SK-N-SH (cell line): ENCODE data around the gene LYL1. TPM values are rescaled to one million over a fixed set of nuclear protein-coding genes. Genes with fewer than 3 reads are reported as not detected.

Experiments
- CTCF ChIA-PET: fragments of 300-600, 350-600 bp; formaldehyde crosslinking; extraction: SDS; loops from one replicate; lab custom pipeline; 2021; lab: Yijun Ruan, JAX
- POLR2A ChIA-PET: fragments of 350-600 bp; sonication (Branson Sonifier 250); formaldehyde crosslinking; extraction: SDS; loops from one replicate; lab custom pipeline; 2020; ENCODE audit warnings: antibody characterized with exemption, inconsistent platforms; lab: Yijun Ruan, JAX
- DNase-seq: peaks from one replicate; pipeline ENCODE4 v3.0.0; 2012
- H2AFZ ChIP-seq: fragments of 200-600 bp; sonication (generic); 2 replicates; pipeline ENCODE4 v1.8.1; 2016; ENCODE audit warnings: antibody characterized with exemption, mild to moderate bottlenecking, low read depth
- H3F3A ChIP-seq: fragments of 200-600 bp; sonication (generic); replicated peaks from 2 replicates; pipeline ENCODE3; 2016; ENCODE audit warnings: antibody characterized with exemption, mild to moderate bottlenecking; ENCODE audit not compliant: insufficient read depth
- H3K27ac ChIP-seq, 2 experiments: fragments of 200-500 bp in 1 of 2; fragments of 200-600 bp in 1 of 2; sonication (Bioruptor generic) in 1 of 2; sonication (generic), shearing (Covaris generic) in 1 of 2; 2 replicates each; pipeline versions ENCODE4 v1.5.1 to v1.6.1; 2014 to 2016; ENCODE audit warnings: low read depth in 2 of 2, inconsistent platforms in 1 of 2, low read length in 1 of 2, mild to moderate bottlenecking in 1 of 2, mixed read lengths in 1 of 2
- H3K27me3 ChIP-seq: fragments of 200-600 bp; sonication (generic), shearing (Covaris generic); 2 replicates; pipeline ENCODE4 v1.6.1; 2016; ENCODE audit warnings: mixed run types; ENCODE audit not compliant: insufficient read depth
- H3K36me3 ChIP-seq, 2 experiments: fragments of 200-500 bp in 1 of 2; fragments of 200-600 bp in 1 of 2; sonication (Bioruptor generic) in 1 of 2; sonication (generic) in 1 of 2; replicated peaks in 1 of 2; 2 replicates each; pipeline versions ENCODE3 to v1.5.1; 2014 to 2016; ENCODE audit warnings: low read length in 1 of 2, mild to moderate bottlenecking in 1 of 2; ENCODE audit not compliant: insufficient read depth in 2 of 2, control insufficient read depth in 1 of 2
- H3K4me1 ChIP-seq, 2 experiments: fragments of 200-500 bp in 1 of 2; fragments of 200-600 bp in 1 of 2; sonication (Bioruptor generic) in 1 of 2; sonication (generic), shearing (Covaris generic) in 1 of 2; 2 replicates each; pipeline versions ENCODE4 v1.5.1 to v1.6.1; 2014 to 2016; ENCODE audit warnings: low read depth in 1 of 2, low read length in 1 of 2, mixed run types in 1 of 2; ENCODE audit not compliant: insufficient read depth in 2 of 2, control insufficient read depth in 1 of 2
- H3K4me2 ChIP-seq: fragments of 200-600 bp; sonication (generic), shearing (Covaris generic); 2 replicates; pipeline ENCODE4 v1.6.1; 2017; ENCODE audit warnings: mixed run types
- H3K4me3 ChIP-seq, 2 experiments: fragments of 200-500 bp in 1 of 2; fragments of 200-600 bp in 1 of 2; sonication (Bioruptor generic) in 1 of 2; sonication (generic), shearing (Covaris generic) in 1 of 2; 2 replicates each; pipeline versions ENCODE4 v1.5.1 to v1.8.1; 2014 to 2016; ENCODE audit warnings: low read depth in 2 of 2, inconsistent platforms in 1 of 2, low read length in 1 of 2, mild to moderate bottlenecking in 1 of 2, mixed read lengths in 1 of 2, moderate library complexity in 1 of 2
- H3K79me2 ChIP-seq: fragments of 200-600 bp; sonication (generic); 2 replicates; pipeline ENCODE4 v1.8.1; 2017; ENCODE audit warnings: mild to moderate bottlenecking; ENCODE audit not compliant: insufficient read depth
- H3K9ac ChIP-seq: fragments of 200-600 bp; sonication (generic); 2 replicates; pipeline ENCODE4 v1.6.1; 2017; ENCODE audit warnings: mixed run types
- H3K9me2 ChIP-seq: fragments of 200-600 bp; sonication (generic); 2 replicates; pipeline ENCODE4 v1.6.1; 2017; ENCODE audit warnings: mixed run types
- H3K9me3 ChIP-seq: fragments of 200-600 bp; sonication (generic); 2 replicates; pipeline ENCODE4 v1.6.1; 2017; ENCODE audit warnings: mixed run types, mild to moderate bottlenecking, moderate library complexity
- H4K20me1 ChIP-seq: fragments of 200-600 bp; sonication (generic); 2 replicates; pipeline ENCODE4 v1.6.1; 2017; ENCODE audit warnings: mild to moderate bottlenecking, mixed run types; ENCODE audit not compliant: insufficient read depth
- FOSL2 ChIP-seq: IDR thresholded peaks from 2 replicates; pipeline ENCODE4 v1.4.0; 2012; ENCODE audit warnings: low read depth, mild to moderate bottlenecking, moderate library complexity, borderline replicate concordance
- GABPA ChIP-seq: IDR thresholded peaks from 2 replicates; pipeline ENCODE4 v1.4.0; 2012; ENCODE audit warnings: low read depth, mild to moderate bottlenecking
- JUND ChIP-seq: IDR thresholded peaks from 2 replicates; pipeline ENCODE4 v1.4.0; 2012
- MXI1 ChIP-seq: IDR thresholded peaks from 2 replicates; pipeline ENCODE4 v1.6.1; 2012; ENCODE audit warnings: mild to moderate bottlenecking, low read depth, low read length, improper control_type of control experiment
- NFIC ChIP-seq: IDR thresholded peaks from 2 replicates; pipeline ENCODE4 v1.4.0; 2012; ENCODE audit warnings: borderline replicate concordance
- NRF1 ChIP-seq: IDR thresholded peaks from 2 replicates; pipeline ENCODE4 v1.6.1; 2012; ENCODE audit warnings: low read depth, mild to moderate bottlenecking, low read length
- PBX3 ChIP-seq: IDR thresholded peaks from 2 replicates; pipeline ENCODE4; 2012
- RAD21 ChIP-seq: IDR thresholded peaks from 2 replicates; pipeline ENCODE4 v1.6.1; 2012; ENCODE audit warnings: mild to moderate bottlenecking, low read length
- RXRA ChIP-seq: IDR thresholded peaks from 2 replicates; pipeline ENCODE4 v1.4.0; 2012; ENCODE audit warnings: low read depth, mild to moderate bottlenecking, borderline replicate concordance
- TCF12 ChIP-seq: IDR thresholded peaks from 2 replicates; pipeline ENCODE4 v1.4.0; 2012
- TEAD4 ChIP-seq: IDR thresholded peaks from 2 replicates; pipeline ENCODE4 v1.4.0; 2012; ENCODE audit warnings: mild to moderate bottlenecking, borderline replicate concordance; ENCODE audit not compliant: insufficient read depth
- YY1 ChIP-seq: IDR thresholded peaks from 2 replicates; pipeline ENCODE4 v1.4.0; 2012; ENCODE audit warnings: low read depth, mild to moderate bottlenecking
- WGBS: methylation state at CpG from one replicate; pipeline ENCODE4 v1.1.6; 2017; ENCODE audit warnings: low lambda C conversion rate; 5-methylcytosine and 5-hydroxymethylcytosine counted together
- polyA plus RNA-seq, 3 experiments: library from polyadenylated mRNA; depleted of rRNA; stranded (reverse); fragments of >200 nt; gene quantifications; 2 replicates each; pipeline ENCODE4 v1.2.3, GENCODE V29; 2012

LYL1 gene
- polyA plus RNA-seq, 1 of the 3 experiments (the other 2 are of a cell fraction): 2.2 TPM

GRCh38 chr19:13092606-13093235 lies 9.9 kb downstream of the LYL1 start:
- H3F3A ChIP-seq: no peaks in the 10 kb centered on the region
- H3K79me2 ChIP-seq: no peaks in the 10 kb centered on the region
- no peak overlapping the region; the same call in 1 of the 2 replicates for H3K4me2 ChIP-seq
- peaks cover 19 to 76% of the 10 kb centered on the region in 2 experiments for H3K4me1 ChIP-seq
- no peaks in the 10 kb centered on the region for H4K20me1 ChIP-seq
- H3K4me3 ChIP-seq: no peak overlapping the region
- TF ChIP-seq RXRA: no peak
- no peak for TF ChIP-seq GABPA
- no peak for TF ChIP-seq FOSL2
- TF ChIP-seq TCF12: no peak
- TF ChIP-seq JUND: no peak
- TF ChIP-seq MXI1: no peak
- no peak for TF ChIP-seq NRF1
- no peak for TF ChIP-seq TEAD4
- no peak for TF ChIP-seq NFIC
- no peak for TF ChIP-seq PBX3
- TF ChIP-seq YY1: no peak
- no peak overlapping the region for H3K9ac ChIP-seq
- DNase-seq: no peak
- POLR2A ChIA-PET: interaction anchor here (1.0 to 1.7 kb wide), 3 partner anchors 15 to 115 kb away, joined by 3 to 5 read pairs (median 3); no protein-coding TSS in a partner anchor
- H3K9me2 ChIP-seq: no peaks in the 10 kb centered on the region
- H2AFZ ChIP-seq: no peak overlapping the region
- WGBS: 65% methylated on average over 7 of the region's 14 CpGs
- peak overlapping the region; percentile 79 to 99; a peak in 3 of 4 replicates for H3K27ac ChIP-seq
- CTCF ChIA-PET: interaction anchor here (0.9 to 9.2 kb wide), 14 partner anchors 12 to 160 kb away, joined by 3 to 603 read pairs (median 14); partner anchors contain the start of genes DAND5, FARSA, LYL1 and NACC1
- peaks cover 0 to 6% of the 10 kb centered on the region in 2 experiments for H3K36me3 ChIP-seq
- H3K9me3 ChIP-seq: no peaks in the 10 kb centered on the region
- H3K27me3 ChIP-seq: no peaks in the 10 kb centered on the region

GRCh38 chr19:13092158-13092543 lies 10.5 kb downstream of the LYL1 start:
- peak overlapping the region; percentile 79 to 99; a peak in 3 of 4 replicates for H3K27ac ChIP-seq
- DNase-seq: no peak
- 92% methylated on average over 2 of the region's 2 CpGs for WGBS

More at GRCh38 chr19:13092158-13092543, 10.5 kb downstream of the LYL1 start:
- peaks cover 0 to 11% of the 10 kb centered on the region in 2 experiments for H3K36me3 ChIP-seq
- TF ChIP-seq YY1 (no peak), RAD21 (peak; percentile 9; the same call in 1 of the 2 replicates)
- TF ChIP-seq, all 33 proteins: peak for 1
- Histone ChIP-seq H3K4me2 (peak overlapping the region; percentile 63), H4K20me1 (no peaks in the 10 kb centered on the region), H3K4me3 (no peak overlapping the region), H3K4me1 (peaks cover 19 to 76% of the 10 kb centered on the region in 2 experiments), H3K9me2 (no peaks in the 10 kb centered on the region), H3K27me3 (no peaks in the 10 kb centered on the region), H3F3A (no peaks in the 10 kb centered on the region), H3K9me3 (no peaks in the 10 kb centered on the region), H2AFZ (no peak overlapping the region), H3K9ac (peak overlapping the region; percentile 43; the same call in 1 of the 2 replicates), H3K79me2 (no peaks in the 10 kb centered on the region)
- ChIA-PET CTCF (interaction anchor here (1.2 to 9.2 kb wide), 5 partner anchors 12 to 314 kb away, joined by 4 to 603 read pairs (median 82); partner anchors contain the start of genes DAND5 and LYL1), POLR2A (interaction anchor here (0.8 to 1.7 kb wide), 5 partner anchors 14 to 115 kb away, joined by 3 to 6 read pairs (median 4); no protein-coding TSS in a partner anchor)
